Esophagus muscularis mucosa (tissue), 4 donors: ENCODE data around the gene PACRG. TPM values are rescaled to one million over a fixed set of nuclear protein-coding genes. Genes with fewer than 3 reads are reported as not detected.

Source experiments
- DNase-seq: peaks from one replicate; pipeline ENCODE4 v3.0.0-alpha.2; 2017; ENCODE audit errors: extremely low spot score
- H3K27ac ChIP-seq, 4 donors: fragments of 200-600 bp; sonication (generic); replicated peaks in 1 of 4; 1 replicate in 3 of 4; 2 replicates in 1 of 4; pipeline ENCODE4 v1.5.1; 2016 to 2019; ENCODE audit warnings: mild to moderate bottlenecking in 1 of 4
- H3K27me3 ChIP-seq, 4 donors: fragments of 200-600 bp; sonication (generic); one replicate each; pipeline versions ENCODE4 v1.5.1 to v1.6.0; 2016 to 2019
- H3K36me3 ChIP-seq, 4 donors: fragments of 200-600 bp; sonication (generic); one replicate each; pipeline ENCODE4 v1.5.1; 2016 to 2019
- H3K4me1 ChIP-seq, 4 donors: fragments of 200-600 bp; sonication (generic); one replicate each; pipeline ENCODE4 v1.5.1; 2016 to 2019
- H3K4me3 ChIP-seq, 4 donors: fragments of 200-600 bp; sonication (generic); 1 replicate in 2 of 4; 2 replicates in 2 of 4; pipeline ENCODE4 v1.5.1; 2016 to 2019; ENCODE audit warnings: mild to moderate bottlenecking in 4 of 4, moderate library complexity in 1 of 4
- H3K9me3 ChIP-seq, 4 donors: fragments of 200-600 bp; sonication (generic); 1 replicate in 3 of 4; 2 replicates in 1 of 4; pipeline ENCODE4 v1.5.1; 2016 to 2019
- CTCF ChIP-seq, 3 experiments: fragments of 200-600 bp in 2 of 3; fragments of 450-650 bp in 1 of 3; sonication (generic) in 2 of 3; IDR thresholded peaks; one replicate each; pipeline ENCODE4 v1.5.1; 2017 to 2019; ENCODE audit warnings: antibody characterized with exemption in 3 of 3, mild to moderate bottlenecking in 2 of 3, moderate library complexity in 1 of 3
- EP300 ChIP-seq: sonication (generic); formaldehyde crosslinking; IDR thresholded peaks from one replicate; pipeline ENCODE4 v1.6.1; 2017; ENCODE audit warnings: antibody characterized with exemption
- POLR2A ChIP-seq: fragments of 450-650 bp; IDR thresholded peaks from one replicate; pipeline ENCODE4 v1.6.1; 2017; ENCODE audit warnings: antibody characterized with exemption, moderate library complexity, mild to moderate bottlenecking, low read depth
- POLR2AphosphoS5 ChIP-seq, 2 donors: sonication (generic); formaldehyde crosslinking; IDR thresholded peaks; one replicate each; pipeline ENCODE4 v1.6.1; 2017; ENCODE audit warnings: antibody characterized with exemption in 2 of 2
- WGBS: methylation state at CpG from one replicate; pipeline ENCODE4 v1.1.5; 2018; 5-methylcytosine and 5-hydroxymethylcytosine counted together
- intact Hi-C: fragments of 100-400 bp; cut with DNase I; formaldehyde crosslinking; loops from one replicate; pipeline ENCODE4 v1.15.1; 2023
- total RNA-seq, 4 donors: library from RNA; depleted of rRNA; stranded (reverse); fragments of >200 nt; gene quantifications; one replicate each; pipeline versions ENCODE4 v1.1.0 to v1.2.1, GENCODE V29; 2016

Gene PACRG
- total RNA-seq, 4 donors from 2014 or later = 1.3 to 3.5 (median 1.8) TPM; not detected in 1

- Histone ChIP-seq H3K27ac (no peak overlapping the region), H3K36me3 (no peaks in the 10 kb centered on the region), H3K27me3 (no peaks in the 10 kb centered on the region), H3K4me3 (no peak overlapping the region), H3K9me3 (no peaks in the 10 kb centered on the region), H3K4me1 (peaks cover 0 to 12% (median 6%) of the 10 kb centered on the region in 4 donors)
- DNase-seq = no peak
- WGBS = 86% methylated on average over 20 of the region's 20 CpGs
- intact Hi-C loops = no loop called here
- TF ChIP-seq POLR2A = no peak
- TF ChIP-seq CTCF (IDR thresholded peaks at IDR 0.05) = no peak
- no peak for TF ChIP-seq EP300
- no peak for TF ChIP-seq POLR2AphosphoS5 (IDR thresholded peaks at IDR 0.05)
Measured at GRCh38 chr6:162854734-162855191, 127.0 kb downstream of the PACRG start.

- 16% methylated on average over 7 of the region's 7 CpGs for WGBS
- Histone ChIP-seq H3K9me3 (no peaks in the 10 kb centered on the region), H3K36me3 (no peaks in the 10 kb centered on the region), H3K4me1 (peaks cover 0 to 12% (median 6%) of the 10 kb centered on the region in 4 donors), H3K27ac (peak overlapping the region in 1 of 4 donors; percentile 44), H3K4me3 (peak overlapping the region; percentile 11 to 40 (median 34)), H3K27me3 (no peaks in the 10 kb centered on the region)
- intact Hi-C loops = no loop called here
- DNase-seq = no peak
- TF ChIP-seq EP300 (no peak), CTCF (IDR thresholded peaks at IDR 0.05) (peak; percentile 48 to 52 (median 51))
Measured at GRCh38 chr6:162856885-162857284, 129.1 kb downstream of the PACRG start.

- Histone ChIP-seq H3K36me3 (no peaks in the 10 kb centered on the region), H3K27ac (peak overlapping the region in 1 of 4 donors; percentile 36), H3K27me3 (no peaks in the 10 kb centered on the region), H3K4me1 (peaks cover 0 to 12% (median 6%) of the 10 kb centered on the region in 4 donors), H3K4me3 (peak overlapping the region; percentile 11 to 40 (median 34)), H3K9me3 (no peaks in the 10 kb centered on the region)
- 44% methylated on average over 2 of the region's 2 CpGs for WGBS
- TF ChIP-seq CTCF (IDR thresholded peaks at IDR 0.05) = no peak
- no peak for TF ChIP-seq EP300
- TF ChIP-seq POLR2AphosphoS5 (IDR thresholded peaks at IDR 0.05) = no peak
- no peak for TF ChIP-seq POLR2A
- DNase-seq = no peak
- intact Hi-C loops = no loop called here
Measured at GRCh38 chr6:162857326-162857725, 129.6 kb downstream of the PACRG start.

- DNase-seq = no peak
- TF ChIP-seq EP300 (no peak), CTCF (IDR thresholded peaks at IDR 0.05) (no peak), POLR2A (no peak), POLR2AphosphoS5 (IDR thresholded peaks at IDR 0.05) (no peak)
- intact Hi-C loops = no loop called here
- Histone ChIP-seq H3K36me3 (no peaks in the 10 kb centered on the region), H3K27me3 (no peaks in the 10 kb centered on the region), H3K4me3 (no peak overlapping the region), H3K9me3 (no peaks in the 10 kb centered on the region), H3K27ac (no peak overlapping the region), H3K4me1 (peaks cover 0 to 2% (median under 1%) of the 10 kb centered on the region in 4 donors)
- WGBS = 82% methylated on average over 3 of the region's 3 CpGs
Measured at GRCh38 chr6:162862462-162862861, 134.7 kb downstream of the PACRG start.

GRCh38 chr6:162862941-162863340, 135.2 kb downstream of the PACRG start:
- Histone ChIP-seq H3K27me3 (no peaks in the 10 kb centered on the region), H3K27ac (no peak overlapping the region), H3K4me3 (no peak overlapping the region), H3K9me3 (no peaks in the 10 kb centered on the region), H3K4me1 (no peaks in the 10 kb centered on the region), H3K36me3 (no peaks in the 10 kb centered on the region)
- no peak for DNase-seq
- intact Hi-C loops = no loop called here
- no peak for TF ChIP-seq EP300
- TF ChIP-seq POLR2A = no peak
- TF ChIP-seq POLR2AphosphoS5 (IDR thresholded peaks at IDR 0.05) = no peak
- TF ChIP-seq CTCF (IDR thresholded peaks at IDR 0.05) = no peak
- 100% methylated on average over 5 of the region's 5 CpGs for WGBS
